Fibroblast of mammary gland (primary cell): ENCODE data around the gene TLR8.

Source experiments
- DNase-seq: peaks from one replicate; pipeline ENCODE4 v3.0.0-alpha.2; 2010; ENCODE audit warnings: low read depth
- H3K4me3 ChIP-seq: 2 replicates; pipeline ENCODE4 v1.5.1; 2011; ENCODE audit warnings: low read depth, mild to moderate bottlenecking, low read length, moderate library complexity; ENCODE audit not compliant: control insufficient read depth
- TF ChIP-seq, protein P1 (sequence below): conservative IDR thresholded peaks from 2 replicates; pipeline ENCODE4 v1.5.1; 2011; ENCODE audit warnings: low read depth, low read length, inconsistent platforms; ENCODE audit not compliant: control insufficient read depth, insufficient read depth

TLR8 gene

DNA sequence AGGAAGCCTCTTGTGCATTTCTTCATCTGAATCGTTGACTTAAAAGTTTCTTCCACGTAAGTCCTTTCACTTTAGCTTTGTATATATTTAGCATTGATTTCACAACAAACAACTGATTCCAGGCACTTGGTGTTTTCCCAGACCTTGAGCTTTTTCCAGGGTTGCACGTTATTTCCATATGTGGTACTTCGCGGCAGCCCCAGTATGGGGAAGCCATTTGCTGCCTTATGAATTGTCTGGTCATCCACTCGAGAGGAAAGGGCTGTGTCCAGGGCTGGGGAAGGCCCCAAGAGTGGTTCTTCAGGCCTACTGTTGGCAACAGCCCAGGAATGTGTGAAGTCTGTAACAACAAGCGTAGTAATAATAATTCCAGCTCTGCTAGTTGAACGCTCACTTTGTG, 2.8 kb upstream of the TLR8 start:
- H3K4me3 ChIP-seq, result no peak overlapping the region
- DNase-seq, result peak; percentile 52
- TF ChIP-seq, protein P1, sequence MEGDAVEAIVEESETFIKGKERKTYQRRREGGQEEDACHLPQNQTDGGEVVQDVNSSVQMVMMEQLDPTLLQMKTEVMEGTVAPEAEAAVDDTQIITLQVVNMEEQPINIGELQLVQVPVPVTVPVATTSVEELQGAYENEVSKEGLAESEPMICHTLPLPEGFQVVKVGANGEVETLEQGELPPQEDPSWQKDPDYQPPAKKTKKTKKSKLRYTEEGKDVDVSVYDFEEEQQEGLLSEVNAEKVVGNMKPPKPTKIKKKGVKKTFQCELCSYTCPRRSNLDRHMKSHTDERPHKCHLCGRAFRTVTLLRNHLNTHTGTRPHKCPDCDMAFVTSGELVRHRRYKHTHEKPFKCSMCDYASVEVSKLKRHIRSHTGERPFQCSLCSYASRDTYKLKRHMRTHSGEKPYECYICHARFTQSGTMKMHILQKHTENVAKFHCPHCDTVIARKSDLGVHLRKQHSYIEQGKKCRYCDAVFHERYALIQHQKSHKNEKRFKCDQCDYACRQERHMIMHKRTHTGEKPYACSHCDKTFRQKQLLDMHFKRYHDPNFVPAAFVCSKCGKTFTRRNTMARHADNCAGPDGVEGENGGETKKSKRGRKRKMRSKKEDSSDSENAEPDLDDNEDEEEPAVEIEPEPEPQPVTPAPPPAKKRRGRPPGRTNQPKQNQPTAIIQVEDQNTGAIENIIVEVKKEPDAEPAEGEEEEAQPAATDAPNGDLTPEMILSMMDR, result no peak

DNA sequence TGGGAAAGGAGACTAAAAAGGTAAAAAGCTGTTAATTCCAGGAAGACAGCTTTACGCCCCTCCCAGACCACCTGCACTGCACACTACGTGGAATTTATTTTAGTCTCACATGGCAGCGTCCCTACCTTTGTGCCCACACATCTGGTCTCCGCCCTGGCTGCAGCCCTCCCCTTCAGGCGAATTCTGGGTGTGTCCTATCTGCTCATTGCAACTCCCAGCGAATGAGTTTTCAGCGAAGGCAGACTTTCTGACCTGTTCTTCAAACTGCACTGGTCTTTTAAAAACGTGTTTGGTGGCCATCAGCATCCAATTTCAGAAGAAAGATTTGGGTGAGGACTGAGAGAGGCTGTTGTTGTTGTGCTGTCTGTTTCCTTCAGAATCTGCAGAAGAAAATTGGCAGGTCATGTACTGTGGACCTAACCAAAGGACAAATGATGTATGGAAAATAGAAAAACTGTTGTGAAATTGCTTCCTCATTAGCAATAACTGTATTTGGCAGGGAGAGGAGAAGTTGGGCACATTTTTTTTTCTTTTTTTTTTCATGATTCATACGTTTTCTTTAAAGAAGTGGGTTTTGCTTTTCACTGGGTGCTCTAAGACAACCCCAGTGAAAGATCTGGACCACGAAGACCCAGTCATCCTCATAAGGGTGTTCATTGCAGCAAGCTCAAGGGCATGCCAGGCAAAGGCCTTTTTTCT, 4.2 kb downstream of the TLR8 start:
- no peak overlapping the region for H3K4me3 ChIP-seq
- peak; percentile 8 for DNase-seq
- TF ChIP-seq, protein P1, result no peak

DNA sequence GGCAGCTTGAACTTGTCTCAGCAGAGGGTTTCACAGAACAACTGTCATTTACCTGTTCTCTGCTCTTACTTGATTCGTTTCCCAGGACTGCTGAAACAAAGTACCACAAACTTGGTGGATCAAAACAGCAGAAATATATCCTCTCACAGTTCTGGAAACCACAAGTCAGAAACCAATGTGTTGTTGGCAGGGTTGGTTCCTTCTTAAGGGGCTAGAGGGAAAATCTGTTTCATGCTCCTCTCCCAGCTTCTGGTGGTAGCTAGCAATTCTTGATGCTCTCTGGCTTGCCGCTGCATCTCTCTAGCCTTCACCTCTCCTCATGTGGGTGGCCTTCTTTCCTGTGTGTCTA, 4.7 kb downstream of the TLR8 start:
- TF ChIP-seq, protein P1, result no peak
- DNase-seq, result no peak
- no peak overlapping the region for H3K4me3 ChIP-seq

DNA sequence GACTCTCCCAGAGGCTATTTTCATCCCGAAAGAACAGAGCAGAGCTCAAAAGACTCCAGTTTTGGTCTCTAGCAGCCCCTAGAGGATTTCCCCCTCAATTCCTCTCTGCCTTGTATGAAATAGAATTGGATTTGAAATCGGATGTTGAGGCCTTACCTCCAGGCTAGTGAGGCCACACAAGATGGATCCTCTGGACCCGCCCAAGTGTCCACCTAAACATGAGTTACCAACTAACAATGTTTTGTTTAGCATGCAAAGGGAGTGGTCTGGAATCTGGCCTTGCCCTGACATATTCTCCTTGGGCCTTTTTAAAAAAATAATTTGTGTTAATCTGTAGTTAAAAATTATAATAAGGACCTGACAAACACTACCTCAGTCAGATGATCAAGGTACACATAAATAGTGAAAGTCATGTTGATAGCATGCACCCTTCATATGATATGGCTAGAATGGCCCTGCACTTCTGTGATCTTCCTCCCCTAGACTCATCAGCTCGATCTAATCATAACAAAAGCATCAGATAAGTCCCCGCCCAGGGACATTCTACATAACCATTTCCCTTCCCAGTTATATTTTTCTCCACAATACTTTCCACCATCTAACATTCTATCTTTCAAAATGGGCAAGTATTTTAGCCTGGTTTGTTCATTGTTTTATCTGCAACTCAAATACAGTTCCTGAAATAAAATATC, 6.5 kb downstream of the TLR8 start:
- no peak overlapping the region for H3K4me3 ChIP-seq
- TF ChIP-seq, protein P1, result no peak
- no peak for DNase-seq

DNA sequence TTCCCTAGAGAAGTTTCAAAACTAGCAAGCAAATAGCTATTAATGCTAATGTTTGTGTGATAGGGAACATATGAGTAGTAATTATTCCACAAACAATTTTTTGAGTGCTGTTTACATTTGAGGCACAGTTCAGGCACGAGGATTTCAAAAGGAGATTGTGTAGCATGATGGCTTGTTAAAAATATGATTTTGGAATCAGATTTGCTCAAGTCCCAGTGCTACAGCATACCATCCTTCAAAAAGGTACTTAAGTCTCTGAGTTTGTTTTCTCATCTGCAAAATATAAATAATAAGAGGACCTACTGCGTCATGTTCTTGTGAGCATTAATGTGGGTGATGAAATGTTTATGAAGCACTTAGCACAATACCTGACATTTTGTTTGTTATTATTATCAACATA, 11.3 kb downstream of the TLR8 start:
- TF ChIP-seq, protein P1, result no peak
- DNase-seq, result no peak
- no peak overlapping the region for H3K4me3 ChIP-seq

DNA sequence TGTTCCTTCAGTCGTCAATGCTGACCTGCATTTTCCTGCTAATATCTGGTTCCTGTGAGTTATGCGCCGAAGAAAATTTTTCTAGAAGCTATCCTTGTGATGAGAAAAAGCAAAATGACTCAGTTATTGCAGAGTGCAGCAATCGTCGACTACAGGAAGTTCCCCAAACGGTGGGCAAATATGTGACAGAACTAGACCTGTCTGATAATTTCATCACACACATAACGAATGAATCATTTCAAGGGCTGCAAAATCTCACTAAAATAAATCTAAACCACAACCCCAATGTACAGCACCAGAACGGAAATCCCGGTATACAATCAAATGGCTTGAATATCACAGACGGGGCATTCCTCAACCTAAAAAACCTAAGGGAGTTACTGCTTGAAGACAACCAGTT, 12.6 kb downstream of the TLR8 start:
- no peak overlapping the region for H3K4me3 ChIP-seq
- no peak for DNase-seq
- TF ChIP-seq, protein P1, result no peak
